GM18868 (cell line): ENCODE results near the gene RPS6KA4.
A peak's percentile ranks its signal among the peaks of the same experiment; 100 is the strongest.

Experiments
- ATAC-seq: cut with Tn5 transposase; IDR thresholded peaks from one replicate; pipeline ENCODE4 v1.9.1; 2021; ENCODE audit warnings: mild to moderate bottlenecking, moderate library complexity; ENCODE audit not compliant: unreplicated experiment

Gene RPS6KA4

GRCh38 chr11:64324692-64325469 lies 34.1 kb upstream of the RPS6KA4 start:
- no peak for ATAC-seq

DNA sequence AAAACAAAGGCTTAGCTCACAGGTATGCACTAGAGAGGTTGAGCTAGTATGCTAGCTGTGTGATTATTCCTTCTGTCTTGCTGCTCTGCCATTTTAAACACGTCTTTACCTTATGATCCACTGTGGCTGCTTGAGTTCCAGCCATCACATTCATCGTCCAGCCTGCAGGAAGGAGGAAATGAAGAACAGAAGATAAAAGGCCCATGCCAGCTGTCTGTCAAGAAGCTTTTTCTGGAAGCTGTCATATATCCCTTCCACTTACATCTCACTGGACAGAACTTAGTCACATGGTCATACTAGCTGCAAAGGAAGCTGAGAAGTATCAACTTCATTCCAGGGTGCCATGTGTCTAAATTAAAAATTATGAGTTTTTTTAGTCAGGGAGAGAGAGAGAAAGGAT lies 31.6 kb upstream of the RPS6KA4 start:
- no peak for ATAC-seq

- ATAC-seq, result no peak
Observed at GRCh38 chr11:64327993-64328392, 31.0 kb upstream of the RPS6KA4 start.

DNA sequence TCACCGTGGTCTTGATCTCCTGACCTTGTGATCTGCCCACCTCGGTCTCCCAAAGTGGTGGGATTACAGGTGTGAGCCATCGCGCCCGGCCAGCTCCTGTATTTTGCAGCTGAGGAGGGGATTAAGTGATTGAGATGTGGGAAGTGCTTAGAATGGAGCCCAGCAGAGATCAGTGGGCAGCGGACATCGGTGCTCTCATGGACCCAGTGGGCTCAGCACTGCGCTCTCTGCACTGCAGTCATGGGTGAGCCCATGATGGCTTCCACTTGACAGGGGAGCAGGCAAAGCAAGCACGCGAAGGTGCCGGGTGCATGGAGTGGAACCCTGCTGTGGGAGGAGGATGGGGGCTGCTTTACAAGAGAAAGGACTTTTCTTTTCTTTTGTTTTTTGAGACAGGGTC lies 28.1 kb upstream of the RPS6KA4 start:
- ATAC-seq, result no peak

DNA sequence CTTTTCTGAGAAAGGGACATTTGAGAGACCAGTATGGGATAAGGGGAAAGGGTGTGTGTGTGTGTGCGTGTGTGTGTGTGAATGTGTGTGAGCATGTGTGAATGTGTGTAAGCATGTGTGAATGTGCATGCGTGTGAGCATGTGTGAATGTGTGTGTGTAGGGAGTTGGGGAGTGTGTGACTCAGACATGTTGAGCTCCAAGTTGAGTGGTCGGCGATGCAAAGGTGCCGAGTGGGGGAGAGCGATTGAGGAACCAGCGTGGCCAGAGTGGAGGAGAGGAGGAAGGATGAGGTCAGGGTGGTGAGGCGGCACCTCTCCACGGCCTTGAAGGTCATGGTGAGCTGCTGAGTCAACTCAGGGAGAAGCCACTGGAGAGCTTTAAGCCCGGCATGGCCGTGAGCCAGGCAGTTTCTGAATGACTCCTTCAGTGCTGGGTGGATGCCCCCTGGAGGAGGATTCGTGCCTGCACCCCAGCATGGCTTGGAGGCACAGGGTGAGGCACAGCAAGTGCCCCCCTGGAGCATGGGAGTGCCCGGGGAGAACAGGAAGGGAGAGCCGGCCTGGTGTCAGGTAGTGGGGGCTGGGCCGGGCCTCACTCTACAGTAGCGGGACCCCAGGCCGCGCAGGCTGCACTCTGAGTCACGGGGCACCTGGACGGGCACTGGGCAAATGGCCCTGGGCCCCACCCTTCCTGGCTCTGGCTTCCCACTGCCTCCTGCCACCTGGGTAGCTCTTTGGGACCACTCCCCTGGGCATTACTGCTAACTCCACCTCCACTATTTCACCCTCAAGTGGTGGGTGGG lies 27.2 kb upstream of the RPS6KA4 start:
- peak; percentile 46 for ATAC-seq

GRCh38 chr11:64333556-64333955 lies 25.4 kb upstream of the RPS6KA4 start:
- ATAC-seq, result no peak

DNA sequence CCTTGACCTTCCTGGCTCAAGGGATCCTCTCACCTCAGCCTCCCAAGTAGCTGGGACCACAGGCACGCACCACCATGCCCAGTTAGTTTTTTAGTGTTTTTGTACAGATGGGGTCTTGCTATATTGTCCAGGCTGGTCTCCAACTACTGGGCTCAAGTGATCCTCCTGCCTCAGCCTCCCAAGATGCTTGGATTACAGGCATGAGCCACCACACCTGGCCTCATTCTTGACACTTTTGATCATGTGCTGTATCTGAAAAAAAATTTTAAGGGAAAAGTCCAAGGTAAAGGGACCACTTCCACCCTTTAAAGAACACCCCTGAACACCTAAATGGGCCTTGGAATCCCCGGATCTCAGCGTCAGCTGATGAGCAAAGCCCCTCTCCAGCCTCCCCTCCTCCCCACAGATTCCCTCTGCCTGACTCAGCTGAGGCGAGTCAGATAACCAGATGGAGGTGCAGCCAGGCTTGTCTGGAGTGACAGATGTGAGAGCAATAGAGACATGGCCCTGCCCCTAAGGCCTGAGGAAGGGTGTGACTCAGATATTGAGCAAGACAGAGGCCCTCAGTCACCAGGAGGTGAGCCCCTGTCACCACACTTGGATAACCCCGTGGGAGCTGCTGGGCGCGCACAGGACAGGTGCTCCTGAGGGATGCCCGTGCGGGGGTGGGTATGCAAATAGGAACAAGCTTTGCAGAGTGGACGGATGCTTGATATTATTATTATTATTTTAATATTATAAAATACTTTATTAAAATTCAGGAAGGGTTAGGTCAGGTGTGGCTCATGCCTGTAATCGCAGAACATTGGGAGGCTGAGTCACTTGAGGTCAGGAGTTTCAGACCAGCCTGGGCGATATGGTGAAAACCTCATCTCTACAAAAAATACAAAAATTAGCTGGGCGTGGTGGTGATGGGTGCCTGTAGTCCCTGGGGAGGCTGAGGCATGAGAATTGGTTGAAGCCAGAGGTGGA lies 23.9 kb upstream of the RPS6KA4 start:
- ATAC-seq, result peak; percentile 81

GRCh38 chr11:64337538-64338249 lies 21.3 kb upstream of the RPS6KA4 start:
- no peak for ATAC-seq

DNA sequence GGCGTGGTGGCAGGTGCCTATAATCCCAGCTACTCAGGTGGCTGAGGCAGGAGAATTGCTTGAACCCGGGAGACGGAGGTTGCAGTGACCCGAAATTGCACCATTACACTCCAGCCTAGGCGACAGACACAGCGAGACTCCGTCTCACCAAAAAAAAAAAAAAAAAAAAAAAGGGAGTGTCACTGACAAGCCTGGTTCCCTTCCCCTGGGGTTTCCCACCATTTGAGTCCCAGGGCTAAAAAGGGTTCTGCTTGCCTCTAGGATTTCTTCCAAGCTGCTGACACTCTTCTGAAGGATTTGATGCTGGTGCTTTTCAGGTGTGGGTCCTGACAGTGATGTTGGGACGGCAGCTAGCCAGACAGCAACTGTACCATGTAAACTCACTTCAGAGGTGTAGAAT lies 20.2 kb upstream of the RPS6KA4 start:
- ATAC-seq, result no peak

DNA sequence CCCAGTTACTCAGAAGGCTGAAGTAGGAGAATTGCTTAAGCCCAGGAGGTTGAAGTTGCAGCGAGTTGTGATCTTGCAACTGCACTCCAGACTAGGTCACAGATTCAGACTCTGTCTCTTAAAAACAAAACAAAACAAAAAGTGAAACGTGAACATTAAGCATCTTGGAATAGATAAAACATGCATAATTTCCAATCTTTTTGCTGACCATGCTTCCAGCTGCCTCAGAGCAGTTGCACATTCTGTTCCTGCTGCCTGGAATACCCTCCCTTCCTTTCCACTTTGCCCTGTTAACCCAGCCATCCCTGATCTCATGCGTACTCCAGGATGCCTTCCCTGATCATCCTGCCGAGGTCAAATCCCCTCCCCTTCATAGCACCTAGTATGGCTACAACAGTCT lies 19.7 kb upstream of the RPS6KA4 start:
- ATAC-seq, result no peak

GRCh38 chr11:64339754-64340408 lies 19.1 kb upstream of the RPS6KA4 start, which contains the start of gene CCDC88B:
CCDC88B (plus strand) TSS chr11:64340204; CDS start chr11:64340267, 63 bp downstream.
- peak; percentile 52 for ATAC-seq

GRCh38 chr11:64340671-64341335 lies 18.2 kb upstream of the RPS6KA4 start:
- peak; percentile 44 for ATAC-seq

DNA sequence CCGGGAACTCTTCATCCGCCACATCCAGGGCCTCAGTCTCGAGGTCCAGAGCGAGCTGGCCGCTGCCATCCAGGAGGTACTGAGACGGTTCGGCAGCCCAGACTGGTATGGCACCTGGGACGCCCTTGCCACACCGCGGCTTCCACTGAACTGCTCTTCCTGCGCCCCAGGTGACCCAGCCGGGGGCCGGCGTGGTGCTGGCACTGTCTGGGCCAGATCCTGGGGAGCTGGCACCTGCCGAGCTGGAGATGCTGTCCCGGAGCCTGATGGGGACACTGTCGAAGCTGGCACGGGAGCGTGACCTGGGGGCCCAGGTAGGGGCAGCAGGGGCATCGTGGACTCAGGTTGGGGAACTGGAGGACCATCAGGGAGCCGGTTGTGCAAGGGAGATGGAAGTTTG lies 17.5 kb upstream of the RPS6KA4 start:
- ATAC-seq, result no peak

DNA sequence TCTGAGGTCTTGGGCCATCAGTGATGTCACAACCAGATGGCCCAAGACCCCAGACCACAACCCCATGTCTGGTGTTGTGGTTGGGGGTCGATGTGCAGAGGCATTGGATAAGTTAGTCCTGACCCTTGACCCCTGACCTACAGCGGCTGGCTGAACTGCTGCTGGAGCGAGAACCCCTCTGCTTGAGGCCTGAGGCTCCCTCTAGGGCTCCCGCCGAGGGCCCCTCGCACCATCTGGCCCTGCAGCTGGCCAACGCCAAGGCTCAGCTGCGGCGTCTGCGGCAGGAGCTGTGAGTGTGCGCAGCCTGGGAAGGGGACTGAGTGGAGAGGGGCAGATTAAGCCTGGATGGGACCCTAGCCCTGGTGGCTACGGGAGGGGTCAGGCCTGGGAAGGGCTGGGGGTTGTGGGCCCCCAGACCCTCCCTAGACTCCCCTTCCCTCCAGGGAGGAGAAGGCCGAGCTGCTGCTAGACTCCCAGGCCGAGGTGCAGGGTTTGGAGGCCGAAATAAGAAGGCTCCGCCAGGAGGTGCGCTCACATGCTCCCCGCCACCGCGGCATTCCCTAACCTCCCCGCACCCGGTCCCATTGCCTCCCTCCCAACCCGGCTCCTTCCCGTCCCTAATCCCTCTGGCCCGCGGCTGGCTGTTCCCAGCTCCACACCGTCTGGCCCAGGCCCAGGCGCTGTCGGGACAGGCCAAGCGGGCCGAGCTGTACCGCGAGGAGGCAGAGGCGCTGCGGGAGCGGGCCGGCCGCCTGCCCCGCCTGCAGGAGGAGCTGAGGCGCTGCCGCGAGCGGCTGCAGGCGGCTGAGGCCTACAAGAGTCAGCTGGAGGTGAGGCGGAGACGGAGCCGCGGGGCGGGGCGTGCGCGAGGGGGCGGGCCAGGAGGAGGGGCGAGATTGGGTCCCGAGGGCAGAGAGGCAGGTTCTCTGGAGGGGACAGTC lies 16.8 kb upstream of the RPS6KA4 start:
- ATAC-seq, result no peak

DNA sequence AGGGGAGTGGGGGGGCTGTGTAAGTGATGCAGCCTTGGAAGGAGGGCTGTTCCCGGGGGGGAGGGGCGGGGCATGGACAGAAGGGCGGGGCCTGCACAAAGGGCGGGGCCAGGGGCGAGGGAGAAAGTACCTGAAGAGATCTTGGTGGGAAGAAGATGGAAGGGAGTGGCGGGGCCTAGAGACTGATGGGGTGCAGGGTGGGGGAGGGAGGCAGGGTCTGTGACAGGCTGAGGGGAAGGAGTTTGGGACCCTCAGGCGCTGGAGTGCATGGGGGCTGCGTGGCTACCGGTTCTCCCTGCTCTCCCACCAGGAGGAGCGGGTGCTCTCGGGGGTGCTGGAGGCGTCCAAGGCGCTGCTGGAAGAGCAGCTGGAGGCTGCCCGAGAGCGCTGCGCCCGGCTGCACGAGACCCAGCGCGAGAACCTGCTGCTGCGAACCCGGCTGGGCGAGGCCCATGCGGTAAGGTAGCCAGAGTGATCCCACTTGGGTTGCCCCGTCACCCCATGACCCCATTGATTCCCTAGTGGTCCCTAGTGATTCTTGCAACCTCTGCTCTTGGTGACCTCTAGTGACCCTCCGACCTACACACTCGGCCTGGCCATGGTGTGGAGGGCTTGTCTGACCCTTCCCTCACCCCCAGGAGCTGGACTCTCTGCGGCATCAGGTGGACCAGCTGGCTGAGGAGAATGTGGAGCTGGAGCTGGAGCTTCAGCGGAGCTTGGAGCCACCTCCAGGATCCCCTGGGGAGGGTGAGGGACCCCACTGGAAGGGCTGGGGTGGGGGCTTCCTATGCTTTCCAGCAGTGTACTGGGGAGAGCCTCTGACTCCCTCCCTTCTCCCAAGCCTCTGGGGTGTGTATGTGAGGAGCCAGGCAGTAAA lies 15.9 kb upstream of the RPS6KA4 start:
- ATAC-seq, result no peak

DNA sequence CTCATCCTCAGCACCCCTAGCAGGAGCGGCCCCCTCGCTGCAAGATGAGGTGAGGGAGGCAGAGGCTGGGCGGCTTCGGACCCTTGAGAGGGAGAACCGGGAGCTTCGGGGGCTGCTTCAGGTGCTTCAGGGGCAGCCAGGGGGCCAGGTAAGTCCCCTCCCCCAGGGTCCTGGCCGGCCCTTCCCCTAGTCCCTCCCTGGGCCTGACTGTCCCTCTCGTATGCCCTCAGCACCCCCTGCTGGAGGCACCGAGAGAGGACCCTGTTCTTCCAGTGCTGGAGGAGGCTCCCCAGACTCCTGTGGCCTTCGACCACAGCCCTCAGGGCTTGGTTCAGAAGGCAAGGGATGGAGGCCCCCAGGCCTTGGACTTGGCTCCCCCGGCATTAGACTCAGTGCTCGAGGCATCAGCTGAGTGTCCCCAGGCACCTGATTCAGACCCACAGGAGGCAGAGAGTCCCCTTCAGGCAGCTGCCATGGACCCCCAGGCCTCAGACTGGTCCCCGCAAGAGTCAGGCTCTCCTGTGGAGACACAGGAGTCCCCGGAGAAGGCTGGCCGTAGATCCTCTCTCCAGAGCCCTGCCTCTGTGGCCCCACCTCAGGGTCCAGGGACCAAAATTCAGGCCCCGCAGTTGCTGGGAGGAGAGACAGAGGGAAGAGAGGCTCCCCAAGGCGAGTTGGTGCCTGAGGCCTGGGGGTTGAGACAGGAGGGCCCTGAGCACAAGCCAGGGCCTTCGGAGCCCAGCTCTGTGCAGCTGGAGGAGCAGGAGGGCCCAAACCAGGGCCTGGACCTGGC lies 15.0 kb upstream of the RPS6KA4 start:
- no peak for ATAC-seq
